Subcutaneous abdominal adipose tissue (tissue), 5 donors: ENCODE data around the gene IFI30.

ENCODE experiments used
- H3K27ac ChIP-seq: one replicate; pipeline ENCODE4 v1.7.0; 2013; ENCODE audit warnings: low read depth, mild to moderate bottlenecking, inconsistent platforms, low read length, moderate library complexity
- H3K27me3 ChIP-seq, 5 donors: one replicate each; pipeline ENCODE4 v1.7.0; 2013; ENCODE audit warnings: low read length in 5 of 5, inconsistent platforms in 1 of 5; ENCODE audit not compliant: control insufficient read depth in 5 of 5, insufficient read depth in 4 of 5
- H3K36me3 ChIP-seq, 5 donors: one replicate each; pipeline ENCODE4 v1.7.0; 2013; ENCODE audit warnings: low read length in 5 of 5; ENCODE audit not compliant: control insufficient read depth in 5 of 5, insufficient read depth in 5 of 5
- H3K4me1 ChIP-seq, 5 donors: one replicate each; pipeline ENCODE4 v1.7.0; 2013; ENCODE audit warnings: low read length in 5 of 5, mild to moderate bottlenecking in 3 of 5, moderate library complexity in 1 of 5; ENCODE audit not compliant: control insufficient read depth in 5 of 5, insufficient read depth in 5 of 5
- H3K4me3 ChIP-seq, 5 donors: one replicate each; pipeline ENCODE4 v1.7.0; 2013; ENCODE audit warnings: low read length in 5 of 5, low read depth in 1 of 5
- H3K9ac ChIP-seq, 5 donors: one replicate each; pipeline ENCODE4 v1.7.0; 2013; ENCODE audit warnings: low read length in 5 of 5, mild to moderate bottlenecking in 4 of 5, moderate library complexity in 3 of 5
- H3K9me3 ChIP-seq, 5 donors: one replicate each; pipeline ENCODE4 v1.7.0; 2013; ENCODE audit warnings: low read length in 5 of 5; ENCODE audit not compliant: control insufficient read depth in 5 of 5
- donor health status: healthy.
- donor health status: healthy.
- donor health status: healthy.
- donor health status: healthy.
- donor health status: healthy.

Gene IFI30

GRCh38 chr19:18196511-18196845, 22.9 kb downstream of the IFI30 start:
- H3K27ac ChIP-seq, result no peak overlapping the region
- H3K27me3 ChIP-seq, result no peaks in the 10 kb centered on the region
- H3K4me1 ChIP-seq, result peaks cover 9 to 29% (median 25%) of the 10 kb centered on the region in 5 donors
- H3K4me3 ChIP-seq, result no peak overlapping the region
- no peaks in the 10 kb centered on the region for H3K9me3 ChIP-seq
- no peak overlapping the region for H3K9ac ChIP-seq
- H3K36me3 ChIP-seq, result peaks cover 0 to 35% (median 25%) of the 10 kb centered on the region in 5 donors

DNA sequence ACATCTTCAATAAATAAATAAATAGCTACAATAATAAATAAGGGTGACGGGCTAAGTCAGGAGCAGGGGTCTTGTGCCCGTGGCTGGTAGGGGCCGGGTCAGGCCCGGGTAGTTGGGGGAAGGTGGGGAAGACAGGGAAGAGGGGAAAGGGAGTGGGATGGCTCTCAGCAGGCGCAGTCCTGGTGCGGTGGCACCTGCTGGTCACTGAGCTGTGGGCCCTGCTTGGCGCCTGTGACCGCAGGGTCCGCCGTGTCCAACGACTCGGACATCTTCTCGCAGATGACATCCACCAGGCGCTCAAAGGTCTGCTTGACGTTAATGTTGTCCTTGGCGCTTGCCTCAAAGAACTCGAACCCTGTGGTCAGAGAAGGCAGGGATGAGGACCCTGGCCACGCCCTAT, 23.7 kb downstream of the IFI30 start:
- H3K27ac ChIP-seq, result no peak overlapping the region

GRCh38 chr19:18197941-18198340, 24.3 kb downstream of the IFI30 start:
- H3K27ac ChIP-seq, result no peak overlapping the region
- H3K4me1 ChIP-seq, result peaks cover 5 to 23% (median 21%) of the 10 kb centered on the region in 5 donors
- no peak overlapping the region for H3K4me3 ChIP-seq
- H3K9me3 ChIP-seq, result no peaks in the 10 kb centered on the region
- no peak overlapping the region for H3K9ac ChIP-seq
- peaks cover 0 to 35% (median 25%) of the 10 kb centered on the region in 5 donors for H3K36me3 ChIP-seq
- no peaks in the 10 kb centered on the region for H3K27me3 ChIP-seq

More for the DNA sequence above, 23.7 kb downstream of the IFI30 start:
- Histone ChIP-seq H3K9me3 (no peaks in the 10 kb centered on the region), H3K4me1 (peaks cover 9 to 22% (median 17%) of the 10 kb centered on the region in 5 donors), H3K9ac (no peak overlapping the region), H3K4me3 (no peak overlapping the region), H3K36me3 (peaks cover 0 to 35% (median 25%) of the 10 kb centered on the region in 5 donors), H3K27me3 (no peaks in the 10 kb centered on the region)

DNA sequence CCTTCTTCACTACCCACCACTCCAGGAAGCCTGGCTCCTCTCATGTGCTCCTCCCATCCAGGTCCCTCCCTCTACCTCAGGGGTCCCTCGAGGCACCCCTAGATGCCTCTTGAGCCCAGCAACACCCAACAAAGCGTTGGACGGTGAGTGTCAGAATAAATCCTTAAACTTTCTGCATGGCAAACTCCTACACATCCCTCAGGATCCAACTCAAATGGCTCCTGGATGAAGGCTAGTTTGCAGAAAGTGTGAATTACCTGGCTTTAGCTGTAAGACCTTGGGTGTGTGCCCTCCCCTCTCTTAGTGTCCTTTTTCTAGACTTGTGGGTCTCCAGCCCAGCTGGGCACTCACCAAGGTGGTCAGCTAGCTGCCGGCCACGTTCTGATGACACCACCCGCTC, 24.8 kb downstream of the IFI30 start:
- H3K9me3 ChIP-seq, result no peaks in the 10 kb centered on the region
- H3K4me3 ChIP-seq, result no peak overlapping the region
- H3K4me1 ChIP-seq, result peaks cover 8 to 25% (median 23%) of the 10 kb centered on the region in 5 donors
- no peak overlapping the region for H3K9ac ChIP-seq
- no peak overlapping the region for H3K27ac ChIP-seq
- H3K36me3 ChIP-seq, result peaks cover 0 to 35% (median 25%) of the 10 kb centered on the region in 5 donors
- H3K27me3 ChIP-seq, result no peaks in the 10 kb centered on the region

GRCh38 chr19:18202397-18202777, 28.8 kb downstream of the IFI30 start:
- no peaks in the 10 kb centered on the region for H3K9me3 ChIP-seq
- H3K27me3 ChIP-seq, result no peaks in the 10 kb centered on the region
- no peak overlapping the region for H3K9ac ChIP-seq
- H3K36me3 ChIP-seq, result peaks cover 0 to 23% (median 13%) of the 10 kb centered on the region in 5 donors
- no peak overlapping the region for H3K27ac ChIP-seq
- H3K4me1 ChIP-seq, result peaks cover 3 to 31% (median 28%) of the 10 kb centered on the region in 5 donors
- H3K4me3 ChIP-seq, result peak overlapping the region in 1 of 5 donors; percentile 86

GRCh38 chr19:18202778-18203407, 29.3 kb downstream of the IFI30 start:
- H3K4me1 ChIP-seq, result peaks cover 3 to 31% (median 28%) of the 10 kb centered on the region in 5 donors
- H3K9ac ChIP-seq, result peak overlapping the region in 2 of 5 donors; percentile 35 to 70
- H3K27me3 ChIP-seq, result no peaks in the 10 kb centered on the region
- no peak overlapping the region for H3K27ac ChIP-seq
- peak overlapping the region; percentile 62 to 86 (median 85) for H3K4me3 ChIP-seq
- H3K36me3 ChIP-seq, result peaks cover 0 to 19% (median 11%) of the 10 kb centered on the region in 5 donors
- no peaks in the 10 kb centered on the region for H3K9me3 ChIP-seq

- Histone ChIP-seq H3K9me3 (no peaks in the 10 kb centered on the region), H3K27ac (no peak overlapping the region), H3K36me3 (peaks cover 0 to 13% (median 7%) of the 10 kb centered on the region in 5 donors), H3K4me1 (peaks cover 3 to 31% (median 28%) of the 10 kb centered on the region in 5 donors), H3K4me3 (peak overlapping the region in 4 of 5 donors; percentile 78 to 86 (median 86)), H3K9ac (peak overlapping the region in 3 of 5 donors; percentile 35 to 70 (median 66)), H3K27me3 (peaks cover 0 to under 1% (median 0%) of the 10 kb centered on the region in 5 donors)
These were observed 29.8 kb downstream of the IFI30 start for GRCh38 chr19:18203408-18203862.

DNA sequence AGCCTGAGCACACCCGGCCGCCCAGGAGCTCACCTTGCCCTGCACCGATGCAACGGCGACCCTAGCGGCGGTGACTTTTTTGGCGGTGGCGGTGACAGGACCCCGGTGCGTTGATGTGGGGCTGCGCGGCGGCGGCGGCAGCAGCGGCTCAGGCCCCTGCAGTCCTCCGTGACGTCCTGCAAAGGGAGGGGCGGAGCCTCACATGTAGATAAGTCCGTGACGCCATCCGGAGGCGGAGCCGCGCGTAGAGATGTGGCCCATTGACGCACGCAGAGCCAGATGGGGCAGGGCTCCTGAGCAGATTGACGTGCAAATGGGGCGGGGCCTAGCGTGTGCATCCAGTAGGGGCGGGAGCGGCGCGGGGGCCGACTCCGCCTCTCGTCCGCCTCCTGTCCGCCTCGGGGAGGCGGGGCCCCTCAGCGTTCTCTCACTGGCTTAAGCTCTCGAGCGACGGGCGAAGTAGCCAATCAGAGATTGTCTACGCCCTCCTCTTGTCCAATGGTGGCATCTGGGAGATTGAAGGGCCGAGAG, 30.3 kb downstream of the IFI30 start, which contains the start of gene RAB3A:
RAB3A (minus strand) TSS at position 180 of the 531 bp plus-strand sequence. CDS start 1,302 bp downstream, outside the sequence.
- Histone ChIP-seq H3K27me3 (peaks cover 0 to 4% (median 2%) of the 10 kb centered on the region in 5 donors), H3K9me3 (no peaks in the 10 kb centered on the region), H3K27ac (peak within 1 kb of the TSS; percentile 96), H3K4me1 (peaks cover 3 to 31% (median 28%) of the 10 kb centered on the region in 5 donors), H3K9ac (peak within 1 kb of the TSS; percentile 17 to 90 (median 87)), H3K4me3 (peak within 1 kb of the TSS; percentile 78 to 86 (median 85)), H3K36me3 (peaks cover 0 to 9% (median 3%) of the 10 kb centered on the region in 5 donors)

DNA sequence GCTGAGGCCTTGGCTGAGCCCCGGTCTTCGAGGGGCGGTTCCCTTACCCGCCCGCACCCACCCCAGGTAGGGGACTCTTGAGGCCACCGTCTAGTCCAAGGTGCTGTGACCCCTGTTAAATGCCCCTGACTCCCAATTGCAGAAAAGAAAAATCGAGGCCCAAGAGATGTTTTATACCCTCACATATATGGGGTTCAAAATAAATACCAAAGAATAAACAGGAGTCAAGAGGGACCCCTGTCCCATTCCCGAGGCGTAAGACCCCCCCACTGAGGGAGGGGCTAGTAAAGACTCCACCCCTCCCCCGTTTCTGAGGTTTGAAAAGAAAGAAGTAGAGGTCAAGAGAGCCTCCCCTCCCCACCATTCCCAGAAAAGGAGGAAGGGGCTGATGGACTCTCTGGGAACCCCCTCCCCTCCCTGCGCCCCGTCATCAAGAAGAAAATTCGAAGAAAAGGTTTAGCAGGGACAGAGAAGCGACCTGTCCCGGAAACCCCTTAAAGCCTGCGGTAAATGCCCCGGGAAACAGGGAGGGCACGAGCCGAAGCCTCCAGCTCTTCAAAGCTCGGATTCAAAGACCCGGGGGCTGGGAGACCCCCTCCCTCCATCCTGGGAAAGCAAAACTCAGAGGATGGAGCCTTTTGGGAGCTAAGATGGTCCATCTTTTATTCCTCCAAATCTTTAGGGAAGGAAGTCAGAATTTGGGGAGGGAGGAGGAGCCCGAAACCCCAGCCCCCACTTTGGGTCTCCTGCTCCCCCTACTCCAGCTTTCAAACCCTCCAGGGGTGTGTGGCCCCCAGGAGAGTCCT, 31.0 kb downstream of the IFI30 start:
- Histone ChIP-seq H3K4me3 (peak overlapping the region; percentile 68 to 80 (median 74)), H3K36me3 (peaks cover 0 to 6% (median 3%) of the 10 kb centered on the region in 5 donors), H3K9me3 (no peaks in the 10 kb centered on the region), H3K9ac (peak overlapping the region; percentile 17 to 90 (median 87)), H3K27ac (peak overlapping the region; percentile 96), H3K27me3 (peaks cover 0 to 4% (median 2%) of the 10 kb centered on the region in 5 donors), H3K4me1 (peaks cover 3 to 31% (median 28%) of the 10 kb centered on the region in 5 donors)
